Thyroid gland (tissue), 4 donors: Measurements from ENCODE around the gene CTXN3. TPM values are rescaled to one million over a fixed set of nuclear protein-coding genes. Genes with fewer than 3 reads are reported as not detected.

ENCODE experiments used
- DNase-seq, 2 donors: peaks; one replicate each; pipeline ENCODE4 v3.0.0-alpha.2; 2019
- H3K27ac ChIP-seq, 3 donors: fragments of 200-600 bp; sonication (generic); 1 replicate in 2 of 3; 2 replicates in 1 of 3; pipeline ENCODE4 v1.5.1; 2016 to 2019; ENCODE audit warnings: mild to moderate bottlenecking in 1 of 3, moderate library complexity in 1 of 3
- H3K27me3 ChIP-seq: fragments of 200-600 bp; sonication (generic); one replicate; pipeline ENCODE4 v1.5.1; 2019
- H3K36me3 ChIP-seq, 2 donors: fragments of 200-600 bp; sonication (generic); one replicate each; pipeline ENCODE4 v1.5.1; 2016 to 2019
- H3K4me1 ChIP-seq, 2 donors: fragments of 200-600 bp; sonication (generic); one replicate each; pipeline ENCODE4 v1.5.1; 2017 to 2019
- H3K4me3 ChIP-seq, 3 donors: fragments of 200-600 bp; sonication (generic); replicated peaks in 1 of 3; 1 replicate in 2 of 3; 2 replicates in 1 of 3; pipeline ENCODE4 v1.5.1; 2016; ENCODE audit warnings: mild to moderate bottlenecking in 1 of 3
- H3K9me3 ChIP-seq: fragments of 200-600 bp; sonication (generic); one replicate; pipeline ENCODE4 v1.5.1; 2017
- POLR2A ChIP-seq, 2 donors: fragments of 450-650 bp; IDR thresholded peaks; one replicate each; pipeline ENCODE4 v1.6.1; 2017; ENCODE audit warnings: antibody characterized with exemption in 2 of 2, mild to moderate bottlenecking in 2 of 2, moderate library complexity in 1 of 2
- WGBS, 2 donors: methylation state at CpG; one replicate each; pipeline ENCODE4 v1.1.5; 2017; 5-methylcytosine and 5-hydroxymethylcytosine counted together
- intact Hi-C: fragments of 100-400 bp; cut with DNase I; formaldehyde crosslinking; loops from one replicate; pipeline ENCODE4 v1.15.1; 2023
- total RNA-seq, 4 donors: library from RNA; depleted of rRNA; stranded (reverse); fragments of >200 nt; gene quantifications; one replicate each; pipeline ENCODE4 v1.2.3, GENCODE V29; 2016
- TF ChIP-seq, protein P1 (sequence below), 6 experiments: fragments of 200-600 bp in 3 of 6; fragments of 450-650 bp in 3 of 6; sonication (generic) in 3 of 6; IDR thresholded peaks; one replicate each; pipeline ENCODE4 v1.5.1; 2016 to 2019; ENCODE audit warnings: antibody characterized with exemption in 6 of 6, mild to moderate bottlenecking in 2 of 6, inconsistent platforms in 1 of 6, moderate library complexity in 1 of 6

The CTXN3 gene
- total RNA-seq, 4 donors from 2014 or later = not detected

DNA sequence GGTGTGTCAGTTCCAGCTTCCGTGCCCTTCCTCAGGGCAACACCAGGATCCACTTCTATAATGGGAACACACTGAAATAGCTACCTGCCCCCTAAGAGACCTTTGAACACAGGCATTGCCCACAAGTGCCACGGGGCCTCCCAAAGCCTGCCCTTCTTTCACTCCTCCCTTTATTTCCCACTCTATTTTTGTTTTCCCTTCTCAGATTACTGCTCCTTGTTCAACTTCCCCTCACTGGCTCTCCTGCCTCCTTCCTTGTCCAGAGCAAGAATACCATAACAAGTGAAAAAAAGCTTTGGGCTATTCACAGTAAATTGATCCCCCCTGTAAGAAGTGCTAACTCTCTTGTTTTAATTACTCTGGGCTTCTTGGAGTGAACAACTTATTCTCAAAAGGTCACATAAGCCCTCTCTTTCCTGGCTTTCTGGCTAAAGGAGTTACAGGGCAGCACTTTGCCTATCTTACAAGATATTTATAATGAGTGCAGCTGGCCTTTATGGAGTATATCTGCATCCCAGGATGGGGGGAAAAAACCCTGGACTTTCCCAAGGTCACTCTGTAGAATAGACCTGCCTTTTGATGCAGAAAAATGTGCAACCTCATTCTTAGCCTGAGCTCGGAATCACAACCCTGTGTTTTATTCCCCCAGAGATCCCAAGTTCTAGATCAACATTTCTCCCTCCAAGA is 11.3 kb downstream of the CTXN3 start:
- Histone ChIP-seq H3K4me1 (no peaks in the 10 kb centered on the region), H3K27ac (no peak overlapping the region), H3K9me3 (no peaks in the 10 kb centered on the region), H3K27me3 (no peaks in the 10 kb centered on the region), H3K36me3 (no peaks in the 10 kb centered on the region), H3K4me3 (no peak overlapping the region)
- DNase-seq = no peak
- 55 to 62% methylated on average over 3 of the region's 3 CpGs for WGBS, 2 donors
- TF ChIP-seq, protein P1, sequence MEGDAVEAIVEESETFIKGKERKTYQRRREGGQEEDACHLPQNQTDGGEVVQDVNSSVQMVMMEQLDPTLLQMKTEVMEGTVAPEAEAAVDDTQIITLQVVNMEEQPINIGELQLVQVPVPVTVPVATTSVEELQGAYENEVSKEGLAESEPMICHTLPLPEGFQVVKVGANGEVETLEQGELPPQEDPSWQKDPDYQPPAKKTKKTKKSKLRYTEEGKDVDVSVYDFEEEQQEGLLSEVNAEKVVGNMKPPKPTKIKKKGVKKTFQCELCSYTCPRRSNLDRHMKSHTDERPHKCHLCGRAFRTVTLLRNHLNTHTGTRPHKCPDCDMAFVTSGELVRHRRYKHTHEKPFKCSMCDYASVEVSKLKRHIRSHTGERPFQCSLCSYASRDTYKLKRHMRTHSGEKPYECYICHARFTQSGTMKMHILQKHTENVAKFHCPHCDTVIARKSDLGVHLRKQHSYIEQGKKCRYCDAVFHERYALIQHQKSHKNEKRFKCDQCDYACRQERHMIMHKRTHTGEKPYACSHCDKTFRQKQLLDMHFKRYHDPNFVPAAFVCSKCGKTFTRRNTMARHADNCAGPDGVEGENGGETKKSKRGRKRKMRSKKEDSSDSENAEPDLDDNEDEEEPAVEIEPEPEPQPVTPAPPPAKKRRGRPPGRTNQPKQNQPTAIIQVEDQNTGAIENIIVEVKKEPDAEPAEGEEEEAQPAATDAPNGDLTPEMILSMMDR (IDR thresholded peaks at IDR 0.05) = no peak
- no peak for TF ChIP-seq POLR2A (IDR thresholded peaks at IDR 0.05)
- intact Hi-C loops = no loop called here

DNA sequence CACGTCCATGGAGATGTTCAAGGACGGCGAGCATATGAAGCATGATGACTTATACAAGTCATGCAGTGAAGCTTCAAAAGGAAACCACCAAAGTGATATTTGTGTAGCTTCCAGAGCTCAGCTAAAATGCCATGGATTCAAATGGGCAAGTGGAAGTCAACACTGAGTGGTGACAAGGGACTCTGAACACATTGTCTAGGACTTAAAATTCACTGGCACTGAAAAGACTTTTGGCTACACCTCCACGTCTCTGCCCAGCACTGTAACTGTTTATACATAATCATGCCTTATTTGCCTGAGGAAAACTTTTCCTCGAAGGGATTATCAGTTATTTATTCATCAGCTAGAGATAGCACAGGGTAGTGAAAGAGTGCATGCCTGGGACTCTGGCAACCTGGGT is 15.2 kb downstream of the CTXN3 start:
- H3K4me3 ChIP-seq = no peak overlapping the region
- intact Hi-C loops = no loop called here

DNA sequence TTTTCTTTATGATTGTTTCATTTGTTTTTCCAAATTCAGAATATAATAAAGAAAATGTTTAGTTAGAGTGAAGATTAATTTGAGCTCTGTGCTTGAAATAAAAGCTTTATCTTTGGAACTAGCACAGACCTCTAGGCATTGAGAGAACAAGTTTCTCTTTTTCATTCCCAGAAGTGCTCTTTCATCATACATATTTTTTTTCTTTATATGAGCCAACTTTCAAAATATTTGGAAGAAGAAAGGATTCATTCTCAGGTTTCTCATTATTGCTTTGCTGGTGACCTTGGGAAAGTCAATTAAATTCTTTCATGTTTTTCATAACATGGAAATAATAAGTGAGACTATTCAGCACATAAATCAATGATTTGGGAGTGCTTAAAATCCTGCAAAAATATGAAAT is 16.8 kb downstream of the CTXN3 start:
- Histone ChIP-seq H3K27me3 (no peaks in the 10 kb centered on the region), H3K27ac (no peak overlapping the region), H3K4me3 (no peak overlapping the region), H3K9me3 (no peaks in the 10 kb centered on the region), H3K4me1 (no peaks in the 10 kb centered on the region), H3K36me3 (no peaks in the 10 kb centered on the region)
- no peak for DNase-seq
- TF ChIP-seq, protein P1 (IDR thresholded peaks at IDR 0.05) = no peak
- TF ChIP-seq POLR2A (IDR thresholded peaks at IDR 0.05) = no peak
- intact Hi-C loops = no loop called here

More for the DNA sequence above, 15.2 kb downstream of the CTXN3 start:
- Histone ChIP-seq H3K36me3 (no peaks in the 10 kb centered on the region), H3K27me3 (no peaks in the 10 kb centered on the region), H3K4me1 (no peaks in the 10 kb centered on the region), H3K27ac (no peak overlapping the region), H3K9me3 (no peaks in the 10 kb centered on the region)
- DNase-seq = no peak
- 82 to 88% methylated on average over 5 of the region's 5 CpGs for WGBS, 2 donors
- TF ChIP-seq POLR2A (IDR thresholded peaks at IDR 0.05) = no peak
- TF ChIP-seq, protein P1 (IDR thresholded peaks at IDR 0.05) = no peak

- intact Hi-C loops = no loop called here
- H3K27ac ChIP-seq = no peak overlapping the region
- 77 to 83% methylated on average over 3 of the region's 3 CpGs for WGBS, 2 donors
- TF ChIP-seq, protein P1 (IDR thresholded peaks at IDR 0.05) = no peak
- no peak for TF ChIP-seq POLR2A (IDR thresholded peaks at IDR 0.05)
- H3K36me3 ChIP-seq = no peaks in the 10 kb centered on the region
- no peaks in the 10 kb centered on the region for H3K9me3 ChIP-seq
- no peak for DNase-seq
- no peak overlapping the region for H3K4me3 ChIP-seq
- no peaks in the 10 kb centered on the region for H3K27me3 ChIP-seq
- H3K4me1 ChIP-seq = no peaks in the 10 kb centered on the region
These were observed 17.3 kb downstream of the CTXN3 start for GRCh38 chr5:127666043-127666716.

DNA sequence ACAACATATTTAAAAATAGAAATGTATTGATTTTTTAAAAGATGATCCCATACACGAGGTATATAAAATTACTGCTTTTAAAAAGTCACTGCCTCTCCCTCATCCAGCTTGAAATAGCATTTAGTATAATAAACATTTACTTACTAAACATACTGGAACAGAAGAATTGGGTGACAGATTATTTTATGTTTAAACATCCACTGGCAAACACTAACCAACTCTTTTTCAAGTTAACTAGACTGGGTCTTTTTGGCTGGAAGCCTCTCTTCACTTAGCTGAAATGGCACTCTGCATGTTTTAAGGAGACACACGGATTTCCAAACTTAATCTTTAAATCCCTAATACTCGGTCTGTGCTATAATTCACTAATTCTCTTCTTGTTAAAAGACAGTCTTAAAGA is 19.0 kb downstream of the CTXN3 start:
- no peaks in the 10 kb centered on the region for H3K9me3 ChIP-seq
- no peaks in the 10 kb centered on the region for H3K27me3 ChIP-seq
- no peak for TF ChIP-seq POLR2A (IDR thresholded peaks at IDR 0.05)
- TF ChIP-seq, protein P1 (IDR thresholded peaks at IDR 0.05) = no peak
- no peaks in the 10 kb centered on the region for H3K4me1 ChIP-seq
- no peak overlapping the region for H3K27ac ChIP-seq
- no peaks in the 10 kb centered on the region for H3K36me3 ChIP-seq
- intact Hi-C loops = no loop called here
- 58 to 68% methylated on average over 3 of the region's 3 CpGs for WGBS, 2 donors
- DNase-seq = no peak
- no peak overlapping the region for H3K4me3 ChIP-seq
